PC-9 (cell line): Measurements from ENCODE around the gene ARHGAP22. TPM values are rescaled to one million over a fixed set of nuclear protein-coding genes. Genes with fewer than 3 reads are reported as not detected.

Experiments used
- BruUV-seq: library from RNA; stranded (reverse); fragments of 400-500 nt; replicated peaks from 2 replicates; lab custom pipeline; 2021; lab: Mats Ljungman, UMichigan
- CTCF ChIA-PET: fragments of 300-600 bp; sonication (Branson Sonifier 250); formaldehyde crosslinking; loops from one replicate; lab custom pipeline; 2022; ENCODE audit warnings: antibody characterized with exemption; lab: Charles Lee
- POLR2A ChIA-PET: fragments of 300-600 bp; sonication (Branson Sonifier 250); formaldehyde crosslinking; loops from one replicate; lab custom pipeline; 2022; ENCODE audit warnings: antibody characterized with exemption; ENCODE audit not compliant: unreplicated experiment; lab: Charles Lee
- DNase-seq, 2 experiments: peaks; one replicate each; pipeline versions ENCODE4 v3.0.0 to v3.0.0-alpha.2; 2015 to 2022; ENCODE audit warnings: mixed read lengths in 1 of 2
- H2AFZ ChIP-seq: fragments of 200-600 bp; sonication (generic); 2 replicates; pipeline ENCODE4 v1.8.1; 2017; ENCODE audit warnings: antibody characterized with exemption
- H3F3A ChIP-seq: fragments of 200-600 bp; sonication (generic); 2 replicates; pipeline ENCODE4 v1.8.1; 2017; ENCODE audit warnings: antibody characterized with exemption, mild to moderate bottlenecking, low read depth; ENCODE audit not compliant: insufficient read depth
- H3K27ac ChIP-seq: fragments of 200-600 bp; sonication (generic); 2 replicates; pipeline ENCODE4 v1.6.1; 2016; ENCODE audit warnings: mixed run types
- H3K27me3 ChIP-seq: fragments of 200-600 bp; sonication (generic); 2 replicates; pipeline ENCODE4 v1.6.1; 2016; ENCODE audit warnings: low read depth, mixed run types; ENCODE audit not compliant: insufficient read depth
- H3K36me3 ChIP-seq: fragments of 200-600 bp; sonication (generic); 2 replicates; pipeline ENCODE4 v1.6.1; 2016; ENCODE audit warnings: low read depth, mixed run types
- H3K4me1 ChIP-seq: fragments of 200-600 bp; sonication (generic); replicated peaks from 2 replicates; pipeline ENCODE4 v1.6.1; 2016; ENCODE audit warnings: mixed run types; ENCODE audit not compliant: insufficient read depth
- H3K4me2 ChIP-seq: fragments of 200-600 bp; sonication (generic); 2 replicates; pipeline ENCODE4 v1.6.1; 2017; ENCODE audit warnings: mixed run types
- H3K4me3 ChIP-seq: fragments of 200-600 bp; sonication (generic); 2 replicates; pipeline ENCODE4 v1.6.1; 2016; ENCODE audit warnings: mixed run types
- H3K79me2 ChIP-seq: fragments of 200-600 bp; sonication (generic); 2 replicates; pipeline ENCODE4 v1.6.1; 2017; ENCODE audit warnings: low read depth, mixed run types
- H3K9me2 ChIP-seq: fragments of 200-600 bp; sonication (generic); 2 replicates; pipeline ENCODE4 v1.8.1; 2017; ENCODE audit warnings: mild to moderate bottlenecking; ENCODE audit not compliant: insufficient read depth
- H3K9me3 ChIP-seq: fragments of 200-600 bp; sonication (generic); 2 replicates; pipeline ENCODE4 v1.8.1; 2016; ENCODE audit warnings: low read depth; ENCODE audit not compliant: insufficient read depth
- H4K20me1 ChIP-seq: fragments of 200-600 bp; sonication (generic); 2 replicates; pipeline ENCODE4 v1.8.1; 2017; ENCODE audit not compliant: insufficient read depth
- EZH2 ChIP-seq: fragments of 200-600 bp; sonication (generic); IDR thresholded peaks from 2 replicates; pipeline ENCODE4 v1.8.0; 2017; ENCODE audit warnings: antibody characterized with exemption, low read depth
- intact Hi-C: fragments of 100-400 bp; cut with micrococcal nuclease; formaldehyde crosslinking; loops from one replicate; pipeline ENCODE4 v1.10.0; 2022; ENCODE audit not compliant: unreplicated experiment
- total RNA-seq: library from RNA; stranded (reverse); gene quantifications from 2 replicates; pipeline ENCODE4 v1.2.3, GENCODE V29; 2021
- TF ChIP-seq, protein P1 (sequence below): fragments of 200-600 bp; sonication (generic); conservative IDR thresholded peaks from 2 replicates; pipeline ENCODE4 v1.6.1; 2017; ENCODE audit warnings: mixed run types, antibody characterized with exemption, mild to moderate bottlenecking, moderate library complexity

ARHGAP22 gene
- total RNA-seq, 1 experiment from 2014 or later: 4.0 TPM

DNA sequence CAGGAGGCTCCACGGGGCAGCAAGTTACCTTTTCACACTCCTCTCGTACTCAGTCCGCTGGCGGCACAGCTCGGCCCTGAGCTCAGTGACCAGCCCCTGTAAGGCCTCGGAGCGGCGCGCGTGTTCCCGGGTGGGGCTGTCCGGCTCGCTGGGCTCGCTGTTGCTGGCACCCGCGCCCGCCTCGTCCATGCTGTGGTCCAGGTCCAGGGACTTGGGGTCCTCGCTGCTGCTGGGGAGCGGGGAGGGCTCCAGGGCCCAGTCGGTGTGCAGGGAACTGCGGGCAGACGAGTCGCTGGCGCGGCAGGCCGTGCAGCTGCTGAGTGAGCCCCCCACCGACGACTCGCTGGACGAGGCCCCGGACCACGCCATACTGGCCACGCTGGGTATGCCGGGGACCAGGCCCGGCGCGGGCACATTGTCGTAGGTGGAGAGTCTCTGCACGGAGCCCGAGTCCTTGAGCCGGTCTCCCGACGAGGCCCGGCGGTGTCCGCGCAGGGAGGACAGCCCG is 154.6 kb downstream of the ARHGAP22 start:
- Histone ChIP-seq H4K20me1 (no peaks in the 10 kb centered on the region), H3K79me2 (no peaks in the 10 kb centered on the region), H2AFZ (no peak overlapping the region), H3K9me2 (no peaks in the 10 kb centered on the region), H3K27me3 (no peaks in the 10 kb centered on the region), H3K36me3 (no peaks in the 10 kb centered on the region), H3K9me3 (no peaks in the 10 kb centered on the region), H3K27ac (no peak overlapping the region), H3K4me2 (no peak overlapping the region), H3K4me1 (no peaks in the 10 kb centered on the region), H3F3A (no peaks in the 10 kb centered on the region), H3K4me3 (no peak overlapping the region)
- TF ChIP-seq, protein P1, sequence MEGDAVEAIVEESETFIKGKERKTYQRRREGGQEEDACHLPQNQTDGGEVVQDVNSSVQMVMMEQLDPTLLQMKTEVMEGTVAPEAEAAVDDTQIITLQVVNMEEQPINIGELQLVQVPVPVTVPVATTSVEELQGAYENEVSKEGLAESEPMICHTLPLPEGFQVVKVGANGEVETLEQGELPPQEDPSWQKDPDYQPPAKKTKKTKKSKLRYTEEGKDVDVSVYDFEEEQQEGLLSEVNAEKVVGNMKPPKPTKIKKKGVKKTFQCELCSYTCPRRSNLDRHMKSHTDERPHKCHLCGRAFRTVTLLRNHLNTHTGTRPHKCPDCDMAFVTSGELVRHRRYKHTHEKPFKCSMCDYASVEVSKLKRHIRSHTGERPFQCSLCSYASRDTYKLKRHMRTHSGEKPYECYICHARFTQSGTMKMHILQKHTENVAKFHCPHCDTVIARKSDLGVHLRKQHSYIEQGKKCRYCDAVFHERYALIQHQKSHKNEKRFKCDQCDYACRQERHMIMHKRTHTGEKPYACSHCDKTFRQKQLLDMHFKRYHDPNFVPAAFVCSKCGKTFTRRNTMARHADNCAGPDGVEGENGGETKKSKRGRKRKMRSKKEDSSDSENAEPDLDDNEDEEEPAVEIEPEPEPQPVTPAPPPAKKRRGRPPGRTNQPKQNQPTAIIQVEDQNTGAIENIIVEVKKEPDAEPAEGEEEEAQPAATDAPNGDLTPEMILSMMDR: no peak
- no peak for TF ChIP-seq EZH2
- intact Hi-C loops: no loop called here
- ChIA-PET CTCF (no interaction called here), POLR2A (no interaction called here)
- BruUV-seq: no TSS peak
- DNase-seq: no peak

DNA sequence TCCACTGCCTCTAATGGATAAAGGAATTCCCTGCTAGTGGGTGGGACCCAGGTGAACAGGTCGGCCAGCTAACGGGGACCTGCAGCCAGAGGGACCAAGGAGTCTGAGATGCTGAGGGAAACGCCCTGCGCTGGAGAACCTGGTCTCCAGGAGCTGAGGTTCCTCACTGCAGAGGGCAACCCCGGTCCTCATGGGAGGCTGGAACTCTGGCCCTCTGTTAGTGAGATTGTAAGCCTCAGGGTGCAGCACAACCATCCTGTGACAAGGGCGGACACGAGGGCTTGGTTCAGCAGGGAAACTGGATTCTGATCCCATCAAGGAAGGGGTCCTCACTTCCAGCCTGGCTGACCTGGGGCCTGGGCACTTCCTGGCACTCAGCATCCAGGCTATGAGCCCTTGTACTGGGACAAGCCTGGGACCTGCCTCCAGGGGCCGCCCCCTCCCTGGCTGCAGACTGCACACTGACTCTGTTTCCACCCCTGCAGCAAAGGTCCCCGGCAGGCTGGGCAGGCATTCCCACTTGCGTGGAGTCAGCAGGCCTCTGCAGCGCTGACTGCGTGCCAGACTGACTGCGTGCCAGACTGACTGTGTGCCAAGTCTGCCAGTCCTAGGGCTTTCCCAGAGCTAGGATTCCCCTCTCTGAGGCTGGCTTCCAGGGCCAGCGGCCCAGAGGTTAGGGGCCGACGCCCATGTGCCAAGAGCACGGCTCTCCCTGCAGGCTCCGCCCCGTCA is 155.2 kb downstream of the ARHGAP22 start:
- no peak overlapping the region for H2AFZ ChIP-seq
- no peaks in the 10 kb centered on the region for H3F3A ChIP-seq
- no peak for DNase-seq
- H3K27me3 ChIP-seq: no peaks in the 10 kb centered on the region
- BruUV-seq: no TSS peak
- TF ChIP-seq EZH2: no peak
- TF ChIP-seq, protein P1: no peak
- no peaks in the 10 kb centered on the region for H3K9me2 ChIP-seq
- CTCF ChIA-PET: no interaction called here
- no peaks in the 10 kb centered on the region for H3K9me3 ChIP-seq
- no peaks in the 10 kb centered on the region for H3K4me1 ChIP-seq
- H3K27ac ChIP-seq: no peak overlapping the region
- H3K79me2 ChIP-seq: no peaks in the 10 kb centered on the region
- H3K36me3 ChIP-seq: no peaks in the 10 kb centered on the region
- POLR2A ChIA-PET: no interaction called here
- intact Hi-C loops: loop anchor here (5.0 kb wide), 1 partner anchor 73 kb away; no protein-coding TSS in a partner anchor
- no peak overlapping the region for H3K4me2 ChIP-seq
- no peaks in the 10 kb centered on the region for H4K20me1 ChIP-seq
- H3K4me3 ChIP-seq: no peak overlapping the region

DNA sequence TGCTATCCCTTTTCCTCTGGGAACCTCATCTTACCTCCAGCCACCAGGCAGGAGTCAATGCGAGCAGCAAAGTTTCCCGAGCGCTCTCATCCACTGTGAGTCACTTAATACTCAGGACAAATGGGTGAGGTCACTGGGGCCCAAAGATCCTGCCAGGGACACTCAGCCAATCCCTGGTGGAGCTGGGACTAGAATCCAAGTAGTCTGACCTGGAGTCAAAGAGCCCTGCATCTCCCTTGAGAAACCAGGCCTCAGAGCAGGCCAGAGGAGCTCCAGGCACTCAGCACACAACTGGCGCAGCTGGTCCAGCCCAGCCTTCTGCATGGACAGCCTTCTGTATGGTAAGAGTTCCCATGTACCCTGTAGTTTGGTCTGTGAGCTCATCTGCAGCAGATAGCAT is 156.1 kb downstream of the ARHGAP22 start:
- Histone ChIP-seq H4K20me1 (no peaks in the 10 kb centered on the region), H3F3A (no peaks in the 10 kb centered on the region), H3K4me1 (no peaks in the 10 kb centered on the region), H3K27ac (no peak overlapping the region), H2AFZ (no peak overlapping the region), H3K4me3 (no peak overlapping the region), H3K36me3 (no peaks in the 10 kb centered on the region), H3K9me2 (no peaks in the 10 kb centered on the region), H3K27me3 (no peaks in the 10 kb centered on the region), H3K9me3 (no peaks in the 10 kb centered on the region), H3K4me2 (no peak overlapping the region), H3K79me2 (no peaks in the 10 kb centered on the region)
- no peak for DNase-seq
- BruUV-seq: no TSS peak
- intact Hi-C loops: loop anchor here (5.0 kb wide), 1 partner anchor 74 kb away; no protein-coding TSS in a partner anchor
- ChIA-PET POLR2A (no interaction called here), CTCF (no interaction called here)
- TF ChIP-seq, protein P1: no peak
- TF ChIP-seq EZH2: no peak
